IMR-90 (cell line): Measurements from ENCODE around the gene YKT6. TPM values are rescaled to one million over a fixed set of nuclear protein-coding genes. Genes with fewer than 3 reads are reported as not detected.
A peak's percentile ranks its signal among the peaks of the same experiment; 100 is the strongest.

Experiments used
- ATAC-seq: fragments of 200-7000 bp; cut with Tn5 transposase; 2 replicates; pipeline ENCODE4 v1.9.1; 2020; ENCODE audit warnings: low read depth, mild to moderate bottlenecking, moderate library complexity
- BruUV-seq: library from RNA; stranded (reverse); fragments of 400-500 nt; replicated peaks from 2 replicates; lab custom pipeline; 2021; lab: Mats Ljungman, UMichigan
- CTCF ChIA-PET: fragments of 300-600 bp; formaldehyde crosslinking; extraction: SDS; loops from one replicate; lab custom pipeline; 2021; ENCODE audit warnings: antibody characterized with exemption; lab: Yijun Ruan, JAX
- POLR2A ChIA-PET: fragments of 300-600 bp; sonication (Branson Sonifier 250); formaldehyde crosslinking; loops from one replicate; lab custom pipeline; 2022; ENCODE audit warnings: antibody characterized with exemption; ENCODE audit not compliant: unreplicated experiment; lab: Charles Lee
- DNase-seq: peaks from one replicate; pipeline ENCODE4 v3.0.0; 2013
- H2AFZ ChIP-seq: replicated peaks from 2 replicates; pipeline ENCODE3; 2013; ENCODE audit warnings: low read length, mild to moderate bottlenecking; ENCODE audit not compliant: poor library complexity
- H2AK5ac ChIP-seq: 2 replicates; pipeline ENCODE4 v1.6.1; 2013; ENCODE audit warnings: low read depth, low read length, inconsistent platforms
- H2AK9ac ChIP-seq: replicated peaks from 2 replicates; pipeline ENCODE3; 2013; ENCODE audit warnings: mild to moderate bottlenecking, low read depth, low read length, moderate library complexity; ENCODE audit not compliant: poor library complexity
- H2BK120ac ChIP-seq: 2 replicates; pipeline ENCODE4 v1.6.1; 2013; ENCODE audit warnings: low read depth, low read length, inconsistent platforms
- H2BK15ac ChIP-seq: 3 replicates; pipeline ENCODE4 v1.6.1; 2013; ENCODE audit warnings: low read depth, low read length, inconsistent platforms
- H2BK20ac ChIP-seq: 2 replicates; pipeline ENCODE4 v1.6.1; 2013; ENCODE audit warnings: low read depth, mild to moderate bottlenecking, inconsistent platforms, low read length, moderate library complexity
- H2BK5ac ChIP-seq: 2 replicates; pipeline ENCODE4 v1.6.1; 2013; ENCODE audit warnings: mild to moderate bottlenecking, low read depth, low read length, inconsistent platforms; ENCODE audit not compliant: poor library complexity, severe bottlenecking
- H3K14ac ChIP-seq: replicated peaks from 2 replicates; pipeline ENCODE4 v1.6.1; 2013; ENCODE audit warnings: low read depth, low read length, inconsistent platforms
- H3K18ac ChIP-seq: 2 replicates; pipeline ENCODE4 v1.6.1; 2013; ENCODE audit warnings: low read depth, low read length, control low read depth
- H3K23ac ChIP-seq: 2 replicates; pipeline ENCODE4 v1.6.1; 2013; ENCODE audit warnings: low read depth, low read length, inconsistent platforms
- H3K27ac ChIP-seq: 2 replicates; pipeline ENCODE4 v1.5.1; 2013; ENCODE audit warnings: mild to moderate bottlenecking, control low read depth, low read length; ENCODE audit not compliant: insufficient read depth
- H3K27me3 ChIP-seq: 2 replicates; pipeline ENCODE4 v1.6.1; 2013; ENCODE audit warnings: low read length; ENCODE audit not compliant: control insufficient read depth, insufficient read depth
- H3K36me3 ChIP-seq: 2 replicates; pipeline ENCODE4 v1.6.1; 2013; ENCODE audit warnings: low read length, mixed read lengths; ENCODE audit not compliant: control insufficient read depth, insufficient read depth
- H3K4ac ChIP-seq: 2 replicates; pipeline ENCODE4 v1.6.1; 2013; ENCODE audit warnings: low read depth, low read length, inconsistent platforms
- H3K4me1 ChIP-seq: 2 replicates; pipeline ENCODE4 v1.6.1; 2013; ENCODE audit warnings: low read length, mixed read lengths; ENCODE audit not compliant: control insufficient read depth, insufficient read depth
- H3K4me2 ChIP-seq: 2 replicates; pipeline ENCODE4 v1.6.1; 2013; ENCODE audit warnings: low read depth, mild to moderate bottlenecking, control low read depth, low read length, moderate library complexity
- H3K4me3 ChIP-seq: 2 replicates; pipeline ENCODE4 v1.5.1; 2013; ENCODE audit warnings: low read depth, mild to moderate bottlenecking, control low read depth, low read length, moderate library complexity; ENCODE audit not compliant: insufficient read depth
- H3K56ac ChIP-seq: 2 replicates; pipeline ENCODE4 v1.6.1; 2013; ENCODE audit warnings: low read length, inconsistent platforms; ENCODE audit not compliant: insufficient read depth; ENCODE audit errors: extremely low read depth
- H3K79me1 ChIP-seq, 2 experiments: 2 replicates each; pipeline ENCODE4 v1.6.1; 2013; ENCODE audit warnings: low read length in 2 of 2, inconsistent platforms in 1 of 2, low read depth in 1 of 2
- H3K9ac ChIP-seq: 2 replicates; pipeline ENCODE4 v1.6.1; 2013; ENCODE audit warnings: low read depth, low read length, control low read depth
- H3K9me1 ChIP-seq: 2 replicates; pipeline ENCODE4 v1.6.1; 2013; ENCODE audit warnings: low read length, inconsistent platforms; ENCODE audit not compliant: insufficient read depth
- H3K9me3 ChIP-seq: 2 replicates; pipeline ENCODE4 v1.6.1; 2013; ENCODE audit warnings: low read length; ENCODE audit not compliant: control insufficient read depth, insufficient read depth
- H4K20me1 ChIP-seq: 2 replicates; pipeline ENCODE4 v1.6.1; 2013; ENCODE audit warnings: low read length, inconsistent platforms; ENCODE audit not compliant: insufficient read depth
- H4K5ac ChIP-seq: 2 replicates; pipeline ENCODE4 v1.6.1; 2013; ENCODE audit warnings: mild to moderate bottlenecking, low read depth, low read length, control low read depth
- H4K8ac ChIP-seq, 2 experiments: 2 replicates each; pipeline ENCODE4 v1.6.1; 2013; ENCODE audit warnings: low read depth in 2 of 2, low read length in 2 of 2, control low read depth in 1 of 2, inconsistent platforms in 1 of 2
- H4K91ac ChIP-seq: 2 replicates; pipeline ENCODE4 v1.6.1; 2013; ENCODE audit warnings: low read depth, low read length, inconsistent platforms; ENCODE audit not compliant: insufficient read depth
- CEBPB ChIP-seq: IDR thresholded peaks from 2 replicates; pipeline ENCODE4 v1.6.1; 2012; ENCODE audit warnings: low read depth, low read length, improper control_type of control experiment
- MAFK ChIP-seq: IDR thresholded peaks from 2 replicates; pipeline ENCODE4 v1.6.1; 2012; ENCODE audit warnings: low read depth, low read length, improper control_type of control experiment
- MAZ ChIP-seq: IDR thresholded peaks from 2 replicates; pipeline ENCODE4 v1.6.1; 2012; ENCODE audit warnings: low read depth, mild to moderate bottlenecking, low read length, improper control_type of control experiment, moderate library complexity, borderline replicate concordance
- POLR2A ChIP-seq: IDR thresholded peaks from 2 replicates; pipeline ENCODE4 v1.6.1; 2012; ENCODE audit warnings: mild to moderate bottlenecking, low read depth, low read length
- RAD21 ChIP-seq: IDR thresholded peaks from 2 replicates; pipeline ENCODE4 v1.6.1; 2012; ENCODE audit warnings: low read length, improper control_type of control experiment
- RCOR1 ChIP-seq: IDR thresholded peaks from 2 replicates; pipeline ENCODE4 v1.6.1; 2012; ENCODE audit warnings: mild to moderate bottlenecking, low read length, improper control_type of control experiment; ENCODE audit not compliant: insufficient replicate concordance
- USF2 ChIP-seq: fragments of 150-350 bp; IDR thresholded peaks from 2 replicates; pipeline ENCODE4 v1.6.1; 2017; ENCODE audit warnings: mild to moderate bottlenecking, antibody characterized with exemption, low read length, low read depth
- WGBS, 2 experiments: methylation state at CpG; one replicate each; pipeline versions ENCODE4 v1.1.5 to v1.1.7; 2013; ENCODE audit warnings: missing lambda C conversion rate in 2 of 2; ENCODE audit not compliant: insufficient read length in 1 of 2; ENCODE audit errors: extremely low coverage in 2 of 2; 5-methylcytosine and 5-hydroxymethylcytosine counted together
- dilution Hi-C: fragments of 300-500 bp; cut with HindIII; formaldehyde crosslinking; loops from one replicate; pipeline ENCODE4 v1.14.3; 2018; ENCODE audit warnings: low sequenced_read_pairs; ENCODE audit not compliant: unreplicated experiment
- in situ Hi-C: fragments of 300-500 bp; cut with MboI; formaldehyde crosslinking; loops from 3 replicates; pipeline ENCODE4 v1.14.3; 2019; ENCODE audit warnings: low sequenced_read_pairs, inconsistent platforms, mixed read lengths
- intact Hi-C: fragments of 100-400 bp; cut with micrococcal nuclease; formaldehyde crosslinking; loops from 2 replicates; pipeline ENCODE4 v1.10.0; 2022
- polyA plus RNA-seq, 3 experiments: library from polyadenylated mRNA; depleted of rRNA; stranded (reverse); fragments of >200 nt; gene quantifications; 2 replicates each; pipeline ENCODE4 v1.2.3, GENCODE V29; 2012; ENCODE audit warnings: low replicate concordance in 1 of 3
- total RNA-seq: library from RNA; depleted of rRNA; stranded (reverse); fragments of >200 nt; gene quantifications from 2 replicates; pipeline ENCODE4 v1.2.3, GENCODE V29; 2012

YKT6 gene
- total and polyA plus RNA-seq, 2 of the 4 experiments (the other 2 are of a cell fraction) = 115 to 120 TPM

- WGBS, 2 experiments = 100% methylated on average over 1 of the region's 10 CpGs; no CpG with 5 or more reads in 1 of the 2 experiments
- TF ChIP-seq RAD21 (no peak), MAZ (no peak), MAFK (peak; percentile 76), USF2 (no peak), CEBPB (no peak), RCOR1 (no peak), POLR2A (no peak)
- POLR2A ChIA-PET = interaction anchor here (0.5 kb wide), 1 partner anchor 9 kb away, joined by 5 read pairs; no protein-coding TSS in a partner anchor
These were observed 10.4 kb downstream of the YKT6 start for GRCh38 chr7:44211126-44211675.

More at GRCh38 chr7:44211126-44211675, 10.4 kb downstream of the YKT6 start:
- Histone ChIP-seq H2BK20ac (no peak overlapping the region), H3K14ac (no peak overlapping the region), H2BK120ac (no peak overlapping the region), H3K27me3 (no peaks in the 10 kb centered on the region), H3K79me1 (peaks cover 11 to 30% of the 10 kb centered on the region in 2 experiments), H3K4me3 (no peak overlapping the region), H4K20me1 (peaks cover 16% of the 10 kb centered on the region), H3K27ac (no peak overlapping the region), H4K91ac (no peak overlapping the region), H3K23ac (no peak overlapping the region), H3K4me2 (no peak overlapping the region), H3K9me3 (no peaks in the 10 kb centered on the region), H3K4me1 (no peaks in the 10 kb centered on the region), H3K9ac (no peak overlapping the region), H2BK5ac (no peak overlapping the region), H3K36me3 (peaks cover 68% of the 10 kb centered on the region), H2AFZ (no peak overlapping the region), H3K18ac (no peak overlapping the region), H3K9me1 (no peaks in the 10 kb centered on the region; the same call in 1 of the 2 replicates), H3K4ac (no peak overlapping the region), H2AK5ac (no peak overlapping the region), H4K8ac (no peak overlapping the region), H4K5ac (no peak overlapping the region), H3K56ac (no peak overlapping the region), H2BK15ac (no peak overlapping the region), H2AK9ac (no peak overlapping the region)
- CTCF ChIA-PET = no interaction called here
- in situ Hi-C loops (no loop called here), intact Hi-C loops (no loop called here), dilution Hi-C loops (no loop called here)
- BruUV-seq = no TSS peak
- no peak for ATAC-seq
- DNase-seq = no peak
